AG04450 (cell line): Measurements from ENCODE around the gene MCC. TPM values are rescaled to one million over a fixed set of nuclear protein-coding genes. Genes with fewer than 3 reads are reported as not detected.

Source experiments
- CTCF ChIA-PET: fragments of 300-600, 350-600 bp; formaldehyde crosslinking; extraction: SDS; loops from one replicate; lab custom pipeline; 2022; ENCODE audit warnings: antibody characterized with exemption, inconsistent platforms; lab: Charles Lee
- POLR2A ChIA-PET: fragments of 350-600 bp; formaldehyde crosslinking; extraction: SDS; loops from one replicate; lab custom pipeline; 2021; ENCODE audit warnings: antibody characterized with exemption, inconsistent platforms; lab: Yijun Ruan, JAX
- DNase-seq: peaks from one replicate; pipeline ENCODE4 v3.0.0-alpha.2; 2011; ENCODE audit warnings: low read depth, low spot score
- H3K27ac ChIP-seq: one replicate; pipeline ENCODE4 v1.5.1; 2012; ENCODE audit warnings: low read depth, low read length, control low read depth
- H3K27me3 ChIP-seq: one replicate; pipeline ENCODE4 v1.6.0; 2012; ENCODE audit warnings: low read length; ENCODE audit not compliant: control insufficient read depth, insufficient read depth
- H3K4me3 ChIP-seq: 2 replicates; pipeline ENCODE4 v1.5.1; 2011; ENCODE audit warnings: mild to moderate bottlenecking, low read depth, low read length, control low read depth
- H3K9me3 ChIP-seq: 2 replicates; pipeline ENCODE4 v1.5.1; 2012; ENCODE audit warnings: low read length; ENCODE audit not compliant: control insufficient read depth, insufficient read depth
- polyA plus RNA-seq: library from polyadenylated mRNA; depleted of rRNA; stranded (reverse); fragments of >200 nt; gene quantifications from 2 replicates; pipeline ENCODE4 v1.2.3, GENCODE V29; 2011
- TF ChIP-seq, protein P1 (sequence below): IDR thresholded peaks from 2 replicates; pipeline ENCODE4 v1.5.1; 2011; ENCODE audit warnings: low read depth, low read length, control low read depth, inconsistent platforms

MCC gene
- polyA plus RNA-seq, 1 experiment = 17.5 TPM

DNA sequence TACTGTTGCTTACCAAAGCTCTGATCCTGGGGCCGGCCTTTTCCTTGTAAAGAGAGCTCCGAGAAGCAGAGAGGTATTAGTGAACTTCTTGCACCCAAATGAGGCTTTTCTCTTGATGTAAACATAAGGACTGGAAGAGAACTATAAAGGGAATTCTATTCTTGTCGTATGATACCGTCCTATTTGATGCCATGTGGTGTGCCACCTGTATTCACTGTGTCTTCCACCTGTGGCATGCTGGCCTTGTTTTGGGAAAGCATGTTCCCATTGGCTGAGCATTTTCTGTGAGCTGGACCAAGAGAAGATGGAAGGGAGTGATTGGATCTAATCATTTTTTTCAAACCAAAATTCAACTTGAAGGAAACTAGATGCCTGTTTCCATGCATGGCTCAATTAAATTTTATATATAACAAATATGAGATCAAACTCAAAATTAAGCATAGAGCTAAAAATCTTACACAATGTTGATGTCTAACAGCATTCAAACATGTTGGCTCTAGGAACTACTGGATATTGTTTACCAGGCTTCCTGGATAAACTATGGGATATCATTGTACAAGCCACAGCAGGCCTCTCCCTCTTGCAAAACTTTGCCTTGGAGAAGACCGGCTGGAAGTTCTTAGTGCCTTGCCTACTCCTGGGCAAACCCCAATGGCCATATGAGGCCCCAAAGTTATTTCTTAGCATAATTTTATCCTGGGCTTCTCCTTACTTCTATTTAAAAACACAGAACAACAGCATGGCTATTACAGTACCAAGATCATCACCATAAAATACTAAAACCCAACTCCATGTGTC lies 168.8 kb downstream of the MCC start:
- Histone ChIP-seq H3K27ac (no peak overlapping the region), H3K4me3 (no peak overlapping the region), H3K27me3 (no peaks in the 10 kb centered on the region), H3K9me3 (no peaks in the 10 kb centered on the region)
- TF ChIP-seq, protein P1, sequence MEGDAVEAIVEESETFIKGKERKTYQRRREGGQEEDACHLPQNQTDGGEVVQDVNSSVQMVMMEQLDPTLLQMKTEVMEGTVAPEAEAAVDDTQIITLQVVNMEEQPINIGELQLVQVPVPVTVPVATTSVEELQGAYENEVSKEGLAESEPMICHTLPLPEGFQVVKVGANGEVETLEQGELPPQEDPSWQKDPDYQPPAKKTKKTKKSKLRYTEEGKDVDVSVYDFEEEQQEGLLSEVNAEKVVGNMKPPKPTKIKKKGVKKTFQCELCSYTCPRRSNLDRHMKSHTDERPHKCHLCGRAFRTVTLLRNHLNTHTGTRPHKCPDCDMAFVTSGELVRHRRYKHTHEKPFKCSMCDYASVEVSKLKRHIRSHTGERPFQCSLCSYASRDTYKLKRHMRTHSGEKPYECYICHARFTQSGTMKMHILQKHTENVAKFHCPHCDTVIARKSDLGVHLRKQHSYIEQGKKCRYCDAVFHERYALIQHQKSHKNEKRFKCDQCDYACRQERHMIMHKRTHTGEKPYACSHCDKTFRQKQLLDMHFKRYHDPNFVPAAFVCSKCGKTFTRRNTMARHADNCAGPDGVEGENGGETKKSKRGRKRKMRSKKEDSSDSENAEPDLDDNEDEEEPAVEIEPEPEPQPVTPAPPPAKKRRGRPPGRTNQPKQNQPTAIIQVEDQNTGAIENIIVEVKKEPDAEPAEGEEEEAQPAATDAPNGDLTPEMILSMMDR = no peak
- ChIA-PET CTCF (interaction anchor here (1.0 kb wide), 1 partner anchor 11 kb away, joined by 3 read pairs; no protein-coding TSS in a partner anchor), POLR2A (interaction anchor here (0.6 kb wide), 1 partner anchor 67 kb away, joined by 4 read pairs; no protein-coding TSS in a partner anchor)
- DNase-seq = no peak

DNA sequence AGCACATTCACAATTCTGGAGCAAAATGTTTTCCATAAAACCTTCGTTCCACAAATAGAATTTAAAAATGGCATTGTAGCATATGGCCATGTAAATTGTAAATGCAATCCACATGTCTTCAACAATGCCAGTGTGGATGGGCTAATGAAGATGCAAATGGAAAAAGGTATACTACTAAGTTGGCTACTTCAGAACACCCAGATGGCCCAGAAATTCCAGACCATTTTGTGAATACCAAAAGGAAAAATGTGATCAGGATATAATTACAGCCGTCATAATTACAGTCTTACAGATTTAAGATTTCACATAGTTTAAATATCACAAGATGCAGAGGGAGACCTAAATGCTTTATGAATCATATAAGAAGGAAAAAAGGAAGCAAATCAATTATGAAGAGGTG lies 170.6 kb downstream of the MCC start:
- H3K9me3 ChIP-seq = no peaks in the 10 kb centered on the region
- ChIA-PET POLR2A (no interaction called here), CTCF (no interaction called here)
- TF ChIP-seq, protein P1 = no peak
- no peak overlapping the region for H3K4me3 ChIP-seq
- H3K27me3 ChIP-seq = no peaks in the 10 kb centered on the region
- no peak for DNase-seq
- no peak overlapping the region for H3K27ac ChIP-seq

DNA sequence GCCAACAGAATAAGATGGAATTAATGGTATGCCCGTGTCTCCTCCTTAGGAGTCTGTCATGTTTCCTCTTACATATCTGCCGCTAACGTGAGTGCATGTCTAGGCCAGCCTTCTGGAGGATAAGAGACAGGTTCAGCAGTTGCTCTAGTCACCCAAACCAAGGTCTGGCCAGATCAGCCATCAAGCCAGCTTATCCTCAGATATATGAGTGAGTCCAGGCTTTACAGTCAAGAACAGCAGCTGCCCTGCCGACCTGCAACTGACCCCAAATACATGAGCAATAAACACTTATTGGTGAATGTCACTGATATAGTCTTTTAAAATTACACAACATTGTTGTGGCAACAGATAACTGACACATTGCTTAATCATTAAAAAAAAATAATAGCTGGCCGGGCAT lies 177.0 kb downstream of the MCC start:
- no peak for DNase-seq
- H3K4me3 ChIP-seq = no peak overlapping the region
- H3K27ac ChIP-seq = no peak overlapping the region
- H3K9me3 ChIP-seq = no peaks in the 10 kb centered on the region
- ChIA-PET POLR2A (no interaction called here), CTCF (no interaction called here)
- no peaks in the 10 kb centered on the region for H3K27me3 ChIP-seq
- TF ChIP-seq, protein P1 = no peak

DNA sequence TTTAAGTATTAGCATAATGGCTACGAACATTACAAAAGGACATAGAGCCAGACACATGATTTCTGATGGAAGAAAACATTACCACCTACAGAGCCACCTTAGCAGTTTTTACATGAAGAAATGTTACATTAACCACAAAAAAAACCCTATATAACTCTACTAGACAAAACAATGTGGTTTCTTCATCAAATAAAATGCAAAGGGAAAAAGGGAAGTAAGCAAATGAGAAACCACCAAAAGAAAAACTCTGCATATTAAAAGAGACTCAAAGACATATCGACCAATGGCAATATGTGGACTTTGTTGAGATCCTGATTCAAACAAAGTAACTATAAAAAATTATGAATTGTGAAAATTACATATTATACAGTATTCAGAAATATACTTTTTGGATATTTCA lies 186.1 kb downstream of the MCC start:
- Histone ChIP-seq H3K27ac (no peak overlapping the region), H3K27me3 (peaks cover 6% of the 10 kb centered on the region), H3K4me3 (no peak overlapping the region), H3K9me3 (no peaks in the 10 kb centered on the region)
- TF ChIP-seq, protein P1 = no peak
- POLR2A ChIA-PET = no interaction called here
- no peak for DNase-seq
- CTCF ChIA-PET = no interaction called here

DNA sequence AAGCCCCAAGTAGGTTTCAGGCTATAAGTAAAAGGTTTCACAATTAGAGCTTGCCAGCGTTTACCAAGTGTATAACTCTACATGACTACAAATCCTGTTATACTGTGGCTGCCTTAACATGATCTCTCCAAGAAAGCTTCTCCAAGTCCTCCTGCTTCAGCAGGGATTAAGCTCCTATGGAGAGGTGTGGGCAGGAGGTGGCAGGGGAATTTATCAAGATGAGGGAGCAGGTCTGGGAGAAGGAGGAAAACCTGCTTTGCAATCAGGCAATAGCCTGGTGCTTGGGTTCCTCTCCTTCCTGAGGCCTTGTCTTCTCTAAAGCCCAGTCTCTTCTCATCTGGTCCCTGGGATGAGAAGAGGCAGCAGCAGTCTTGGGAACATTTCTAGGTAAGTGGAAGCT lies 188.7 kb downstream of the MCC start:
- POLR2A ChIA-PET = no interaction called here
- CTCF ChIA-PET = no interaction called here

More for the DNA sequence above, 188.7 kb downstream of the MCC start:
- no peak overlapping the region for H3K27ac ChIP-seq
- TF ChIP-seq, protein P1 = no peak
- H3K27me3 ChIP-seq = peaks cover 3% of the 10 kb centered on the region
- DNase-seq = no peak
- no peak overlapping the region for H3K4me3 ChIP-seq
- no peaks in the 10 kb centered on the region for H3K9me3 ChIP-seq
